Panc1 (cell line): ENCODE data around the gene BACE1.

Experiments
- POLR2AphosphoS5 ChIP-seq: IDR thresholded peaks from 2 replicates; pipeline ENCODE4 v1.6.1; 2012; ENCODE audit warnings: mild to moderate bottlenecking, low read depth, low read length, moderate library complexity
- TF ChIP-seq, protein P1 (sequence below): fragments of 450-650 bp; IDR thresholded peaks from 2 replicates; pipeline ENCODE4 v1.5.1; 2017; ENCODE audit warnings: mild to moderate bottlenecking

DNA sequence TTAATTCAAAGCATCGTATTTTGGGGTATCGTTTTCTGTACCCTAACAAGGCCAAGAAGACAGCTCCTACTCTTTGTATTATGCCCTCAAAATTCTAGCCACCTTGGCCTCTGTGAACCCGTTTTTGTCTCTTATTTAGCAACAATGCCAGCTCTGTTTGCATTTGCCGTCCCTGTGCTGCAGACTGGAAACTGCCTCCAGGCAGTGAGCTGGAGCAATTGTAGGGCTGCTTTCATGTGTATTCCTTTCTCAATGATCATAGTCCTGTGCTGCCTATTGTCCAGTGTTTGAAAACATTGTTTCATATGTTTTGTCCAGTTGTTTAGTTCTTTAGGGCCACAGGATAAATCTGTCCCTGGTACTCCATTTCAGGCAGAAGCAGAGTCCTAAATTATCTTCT lies 44.8 kb downstream of the BACE1 start:
- TF ChIP-seq, protein P1, sequence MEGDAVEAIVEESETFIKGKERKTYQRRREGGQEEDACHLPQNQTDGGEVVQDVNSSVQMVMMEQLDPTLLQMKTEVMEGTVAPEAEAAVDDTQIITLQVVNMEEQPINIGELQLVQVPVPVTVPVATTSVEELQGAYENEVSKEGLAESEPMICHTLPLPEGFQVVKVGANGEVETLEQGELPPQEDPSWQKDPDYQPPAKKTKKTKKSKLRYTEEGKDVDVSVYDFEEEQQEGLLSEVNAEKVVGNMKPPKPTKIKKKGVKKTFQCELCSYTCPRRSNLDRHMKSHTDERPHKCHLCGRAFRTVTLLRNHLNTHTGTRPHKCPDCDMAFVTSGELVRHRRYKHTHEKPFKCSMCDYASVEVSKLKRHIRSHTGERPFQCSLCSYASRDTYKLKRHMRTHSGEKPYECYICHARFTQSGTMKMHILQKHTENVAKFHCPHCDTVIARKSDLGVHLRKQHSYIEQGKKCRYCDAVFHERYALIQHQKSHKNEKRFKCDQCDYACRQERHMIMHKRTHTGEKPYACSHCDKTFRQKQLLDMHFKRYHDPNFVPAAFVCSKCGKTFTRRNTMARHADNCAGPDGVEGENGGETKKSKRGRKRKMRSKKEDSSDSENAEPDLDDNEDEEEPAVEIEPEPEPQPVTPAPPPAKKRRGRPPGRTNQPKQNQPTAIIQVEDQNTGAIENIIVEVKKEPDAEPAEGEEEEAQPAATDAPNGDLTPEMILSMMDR, result no peak
- TF ChIP-seq POLR2AphosphoS5, result no peak
